Calu3 (cell line): ENCODE measurements around the gene FLG2. TPM values are rescaled to one million over a fixed set of nuclear protein-coding genes. Genes with fewer than 3 reads are reported as not detected.

Experiments used
- BruUV-seq: library from RNA; stranded (reverse); fragments of 400-500 nt; replicated peaks from 2 replicates; lab custom pipeline; 2021; lab: Mats Ljungman, UMichigan
- CTCF ChIA-PET: fragments of 300-600 bp; sonication (Branson Sonifier 250); formaldehyde crosslinking; loops from one replicate; lab custom pipeline; 2022; ENCODE audit warnings: antibody characterized with exemption; lab: Charles Lee
- DNase-seq: peaks from one replicate; pipeline ENCODE4 v3.0.0; 2022
- H3K27ac Mint-ChIP-seq: one replicate; pipeline ENCODE4 v1.8.0; 2022; ENCODE audit warnings: mixed read lengths; ENCODE audit not compliant: unreplicated experiment
- H3K27me3 Mint-ChIP-seq: one replicate; pipeline ENCODE4 v1.8.0; 2022; ENCODE audit warnings: mixed read lengths; ENCODE audit not compliant: unreplicated experiment
- H3K36me3 Mint-ChIP-seq: one replicate; pipeline ENCODE4 v1.8.0; 2022; ENCODE audit warnings: mild to moderate bottlenecking, moderate library complexity, mixed read lengths; ENCODE audit not compliant: insufficient read depth, unreplicated experiment
- H3K4me1 Mint-ChIP-seq: one replicate; pipeline ENCODE4 v1.8.0; 2022; ENCODE audit warnings: mild to moderate bottlenecking, low read depth, mixed read lengths; ENCODE audit not compliant: unreplicated experiment
- H3K4me3 Mint-ChIP-seq: one replicate; pipeline ENCODE4 v1.8.0; 2022; ENCODE audit warnings: mild to moderate bottlenecking, low read depth, moderate library complexity, mixed read lengths; ENCODE audit not compliant: unreplicated experiment
- H3K9me3 Mint-ChIP-seq: one replicate; pipeline ENCODE4 v1.8.0; 2022; ENCODE audit warnings: low read depth, mixed read lengths; ENCODE audit not compliant: unreplicated experiment
- intact Hi-C: fragments of 100-400 bp; cut with micrococcal nuclease; formaldehyde crosslinking; loops from one replicate; pipeline ENCODE4 v1.10.0; 2022; ENCODE audit not compliant: unreplicated experiment
- total RNA-seq: library from RNA; stranded (reverse); gene quantifications from 2 replicates; pipeline ENCODE4 v1.2.3, GENCODE V29; 2022
- TF ChIP-seq, protein P1 (sequence below): fragments of 200-600 bp; IDR thresholded peaks from one replicate; pipeline ENCODE4 v1.8.0; 2022; ENCODE audit warnings: antibody characterized with exemption; ENCODE audit not compliant: unreplicated experiment

Gene FLG2
- total RNA-seq, 1 experiment from 2014 or later: not detected

DNA sequence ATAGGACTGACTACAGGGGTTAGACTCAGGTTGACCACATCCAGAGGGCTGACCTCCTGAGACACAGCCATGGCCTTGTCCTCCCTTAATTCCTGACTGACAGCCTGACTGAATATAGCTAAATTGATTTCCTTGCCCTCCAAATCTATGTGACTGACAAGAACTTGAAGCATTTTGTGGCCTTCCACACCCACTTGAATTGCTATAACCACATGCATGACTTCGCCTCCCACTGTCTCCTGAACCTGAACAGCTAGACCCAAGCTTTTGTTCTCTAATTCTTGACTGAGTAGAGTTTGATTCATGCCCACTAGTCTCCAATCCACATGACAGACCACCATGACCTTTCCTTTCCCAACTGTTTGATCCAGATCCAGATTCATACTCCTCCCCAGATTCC lies 3.1 kb downstream of the FLG2 start:
- no TSS peak for BruUV-seq
- intact Hi-C loops: no loop called here
- no peaks in the 10 kb centered on the region for H3K4me1 Mint-ChIP-seq
- H3K4me3 Mint-ChIP-seq: no peak overlapping the region
- no peak overlapping the region for H3K27ac Mint-ChIP-seq
- no peaks in the 10 kb centered on the region for H3K36me3 Mint-ChIP-seq
- H3K9me3 Mint-ChIP-seq: peaks cover 9% of the 10 kb centered on the region
- TF ChIP-seq, protein P1, sequence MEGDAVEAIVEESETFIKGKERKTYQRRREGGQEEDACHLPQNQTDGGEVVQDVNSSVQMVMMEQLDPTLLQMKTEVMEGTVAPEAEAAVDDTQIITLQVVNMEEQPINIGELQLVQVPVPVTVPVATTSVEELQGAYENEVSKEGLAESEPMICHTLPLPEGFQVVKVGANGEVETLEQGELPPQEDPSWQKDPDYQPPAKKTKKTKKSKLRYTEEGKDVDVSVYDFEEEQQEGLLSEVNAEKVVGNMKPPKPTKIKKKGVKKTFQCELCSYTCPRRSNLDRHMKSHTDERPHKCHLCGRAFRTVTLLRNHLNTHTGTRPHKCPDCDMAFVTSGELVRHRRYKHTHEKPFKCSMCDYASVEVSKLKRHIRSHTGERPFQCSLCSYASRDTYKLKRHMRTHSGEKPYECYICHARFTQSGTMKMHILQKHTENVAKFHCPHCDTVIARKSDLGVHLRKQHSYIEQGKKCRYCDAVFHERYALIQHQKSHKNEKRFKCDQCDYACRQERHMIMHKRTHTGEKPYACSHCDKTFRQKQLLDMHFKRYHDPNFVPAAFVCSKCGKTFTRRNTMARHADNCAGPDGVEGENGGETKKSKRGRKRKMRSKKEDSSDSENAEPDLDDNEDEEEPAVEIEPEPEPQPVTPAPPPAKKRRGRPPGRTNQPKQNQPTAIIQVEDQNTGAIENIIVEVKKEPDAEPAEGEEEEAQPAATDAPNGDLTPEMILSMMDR: no peak
- CTCF ChIA-PET: no interaction called here
- peaks cover 66% of the 10 kb centered on the region for H3K27me3 Mint-ChIP-seq
- no peak for DNase-seq

DNA sequence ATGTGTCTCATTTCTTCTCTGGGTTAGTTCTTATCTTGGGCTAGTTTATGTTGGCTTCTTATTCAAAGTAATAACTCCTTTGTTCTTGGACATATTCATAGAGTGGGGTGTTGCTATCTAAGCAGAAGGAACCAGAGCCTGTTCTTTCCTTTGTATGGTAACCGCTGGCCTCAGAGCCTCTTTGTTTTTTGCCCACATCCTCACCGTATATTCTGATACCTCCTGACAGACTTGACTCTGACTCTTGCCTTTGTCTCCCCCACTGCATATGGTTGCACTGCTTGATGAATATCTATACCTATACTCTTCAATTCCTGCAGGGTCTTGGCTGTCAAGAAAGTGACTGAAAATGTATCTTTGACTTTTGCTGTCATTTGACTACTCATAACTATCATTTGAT lies 10.2 kb downstream of the FLG2 start:
- Mint-ChIP-seq H3K27ac (no peak overlapping the region), H3K36me3 (no peaks in the 10 kb centered on the region), H3K27me3 (peaks cover 45% of the 10 kb centered on the region), H3K9me3 (peaks cover 3% of the 10 kb centered on the region), H3K4me3 (no peak overlapping the region), H3K4me1 (no peaks in the 10 kb centered on the region)
- no TSS peak for BruUV-seq
- TF ChIP-seq, protein P1: no peak
- CTCF ChIA-PET: no interaction called here
- intact Hi-C loops: loop anchor here (5.0 to 10.0 kb wide), 2 partner anchors 43 to 295 kb away; no protein-coding TSS in a partner anchor
- DNase-seq: no peak

DNA sequence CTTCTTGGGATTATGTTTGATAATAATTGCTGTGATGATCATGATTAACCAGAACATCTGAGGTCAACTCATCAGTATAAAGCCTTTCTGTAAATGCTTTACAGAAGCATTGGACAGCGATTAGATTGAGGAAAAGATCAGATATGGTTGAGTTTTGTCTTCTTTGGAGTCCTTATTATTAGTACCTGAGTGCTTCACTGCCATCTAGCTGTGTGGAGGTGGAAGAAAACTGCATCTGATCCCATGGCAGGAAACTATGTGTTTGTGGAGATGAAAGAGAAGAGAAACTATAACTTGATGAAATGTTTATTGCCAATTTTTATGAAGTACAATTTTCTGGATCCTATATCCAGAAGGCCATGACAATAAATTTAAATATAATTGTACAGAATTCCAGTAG lies 11.4 kb downstream of the FLG2 start:
- TF ChIP-seq, protein P1: no peak
- DNase-seq: no peak
- no peak overlapping the region for H3K4me3 Mint-ChIP-seq
- H3K9me3 Mint-ChIP-seq: no peaks in the 10 kb centered on the region
- H3K4me1 Mint-ChIP-seq: no peaks in the 10 kb centered on the region
- H3K27me3 Mint-ChIP-seq: peaks cover 51% of the 10 kb centered on the region
- CTCF ChIA-PET: interaction anchor here (1.3 kb wide), 1 partner anchor 51 kb away, joined by 4 read pairs; no protein-coding TSS in a partner anchor
- no peak overlapping the region for H3K27ac Mint-ChIP-seq
- intact Hi-C loops: loop anchor here (5.0 to 10.0 kb wide), 2 partner anchors 44 to 294 kb away; no protein-coding TSS in a partner anchor
- no TSS peak for BruUV-seq
- no peaks in the 10 kb centered on the region for H3K36me3 Mint-ChIP-seq

DNA sequence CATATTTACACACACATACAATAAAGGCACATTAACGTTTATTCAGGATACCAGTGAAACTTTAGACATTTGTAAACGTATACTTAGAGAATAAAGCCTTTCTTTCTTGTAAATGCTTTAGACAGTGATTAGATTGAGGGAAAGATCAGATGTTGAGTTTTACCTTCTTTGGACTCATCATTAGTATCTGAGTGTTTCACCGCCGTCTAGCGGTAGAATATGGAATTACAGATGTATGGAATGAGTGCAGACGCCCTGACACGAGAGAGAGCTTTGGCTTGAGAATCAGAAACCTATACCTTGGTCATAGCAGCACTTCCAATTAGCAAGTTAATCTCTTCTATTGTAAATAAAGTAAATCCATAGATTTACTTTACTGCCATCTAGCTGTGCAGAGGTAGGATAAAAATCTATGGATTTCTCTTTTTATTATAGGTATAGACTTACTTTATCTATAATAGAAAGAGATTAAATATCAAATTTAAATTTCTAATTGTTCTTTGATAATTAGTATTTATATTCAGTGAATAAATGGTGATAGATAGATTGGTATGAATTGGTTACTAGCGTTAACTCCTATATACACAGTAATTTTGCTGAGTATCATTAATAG lies 12.6 kb downstream of the FLG2 start:
- CTCF ChIA-PET: interaction anchor here (0.5 to 1.4 kb wide), 10 partner anchors 8 to 299 kb away, joined by 3 to 11 read pairs (median 4); no protein-coding TSS in a partner anchor
- H3K36me3 Mint-ChIP-seq: no peaks in the 10 kb centered on the region
- DNase-seq: peak; percentile 75
- H3K9me3 Mint-ChIP-seq: no peaks in the 10 kb centered on the region
- intact Hi-C loops: loop anchor here (1.0 to 10.0 kb wide), 5 partner anchors 45 to 292 kb away; no protein-coding TSS in a partner anchor
- H3K27me3 Mint-ChIP-seq: peaks cover 39% of the 10 kb centered on the region
- H3K4me1 Mint-ChIP-seq: no peaks in the 10 kb centered on the region
- H3K4me3 Mint-ChIP-seq: no peak overlapping the region
- BruUV-seq: no TSS peak
- H3K27ac Mint-ChIP-seq: no peak overlapping the region
- TF ChIP-seq, protein P1: peak; percentile 83
